ENCODE data around the gene POFUT2.

POFUT2 gene

DNA sequence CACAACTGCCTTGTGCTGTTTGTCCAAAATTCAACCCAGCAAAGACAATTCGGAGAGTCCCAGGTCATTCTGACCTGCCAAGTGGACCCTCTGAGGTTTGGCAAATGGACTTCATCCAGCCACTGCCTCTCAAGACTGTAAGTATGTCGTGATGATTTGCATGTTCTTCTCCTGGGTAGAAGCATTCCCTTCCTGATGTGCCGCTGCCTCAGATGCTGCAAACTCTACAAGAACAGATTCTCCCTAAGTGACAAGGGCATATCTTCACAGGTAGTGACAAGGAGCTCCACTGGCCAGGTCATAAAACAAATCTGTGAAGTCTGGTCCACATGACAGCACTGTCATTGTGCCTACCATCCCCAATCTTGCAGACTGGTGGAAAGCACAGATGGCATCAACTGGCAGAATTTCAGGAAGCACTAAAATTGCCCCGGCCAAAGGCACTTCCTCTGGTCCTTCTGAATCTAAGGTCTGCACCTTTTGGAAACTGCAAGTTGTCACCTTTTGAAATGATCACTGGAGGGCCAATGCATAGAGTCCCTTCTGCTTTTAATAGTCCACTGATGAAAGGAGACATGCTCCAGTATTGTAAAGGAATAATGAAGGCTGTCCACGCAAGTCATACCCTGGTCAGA is 27.4 kb downstream of the POFUT2 start:
- no peak for DNase-seq

- no peak for DNase-seq
Measured at GRCh38 chr21:45259206-45259840, 28.4 kb downstream of the POFUT2 start.

GRCh38 chr21:45258466-45258865 is 29.2 kb downstream of the POFUT2 start:
- no peak for DNase-seq

DNA sequence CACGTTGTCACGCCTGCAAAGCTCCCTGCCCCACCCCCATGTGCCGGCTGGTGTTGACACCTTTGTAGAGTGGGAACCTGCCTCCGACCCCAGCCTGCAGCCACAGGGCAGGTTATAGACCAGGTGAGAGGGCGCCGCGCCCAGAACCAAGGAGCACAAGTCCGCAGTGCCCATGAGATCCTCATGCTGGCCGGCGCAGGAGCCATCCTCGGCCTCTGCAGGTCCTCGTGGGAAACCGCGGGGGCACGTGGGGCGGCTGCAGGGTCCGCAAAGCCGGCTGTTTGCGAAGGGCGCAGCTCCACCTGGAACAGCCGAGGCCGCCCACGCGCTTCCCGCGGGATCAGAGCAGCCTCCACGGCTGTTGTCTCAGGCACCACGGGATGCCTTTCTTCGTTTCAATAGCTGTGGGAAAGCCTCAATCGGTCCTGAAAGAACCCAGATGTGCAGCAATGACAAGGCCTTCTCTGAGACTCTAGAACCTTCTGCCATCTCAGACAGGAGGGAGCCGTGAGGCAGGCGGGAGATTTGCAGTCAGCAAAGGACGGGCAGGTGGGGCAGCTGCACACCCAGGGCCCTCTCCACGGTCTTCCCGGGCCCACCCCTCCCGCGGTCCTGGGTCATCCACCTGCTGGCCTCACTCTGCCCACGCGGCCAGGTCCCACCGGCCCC is 29.9 kb downstream of the POFUT2 start:
- DNase-seq, result no peak

DNA sequence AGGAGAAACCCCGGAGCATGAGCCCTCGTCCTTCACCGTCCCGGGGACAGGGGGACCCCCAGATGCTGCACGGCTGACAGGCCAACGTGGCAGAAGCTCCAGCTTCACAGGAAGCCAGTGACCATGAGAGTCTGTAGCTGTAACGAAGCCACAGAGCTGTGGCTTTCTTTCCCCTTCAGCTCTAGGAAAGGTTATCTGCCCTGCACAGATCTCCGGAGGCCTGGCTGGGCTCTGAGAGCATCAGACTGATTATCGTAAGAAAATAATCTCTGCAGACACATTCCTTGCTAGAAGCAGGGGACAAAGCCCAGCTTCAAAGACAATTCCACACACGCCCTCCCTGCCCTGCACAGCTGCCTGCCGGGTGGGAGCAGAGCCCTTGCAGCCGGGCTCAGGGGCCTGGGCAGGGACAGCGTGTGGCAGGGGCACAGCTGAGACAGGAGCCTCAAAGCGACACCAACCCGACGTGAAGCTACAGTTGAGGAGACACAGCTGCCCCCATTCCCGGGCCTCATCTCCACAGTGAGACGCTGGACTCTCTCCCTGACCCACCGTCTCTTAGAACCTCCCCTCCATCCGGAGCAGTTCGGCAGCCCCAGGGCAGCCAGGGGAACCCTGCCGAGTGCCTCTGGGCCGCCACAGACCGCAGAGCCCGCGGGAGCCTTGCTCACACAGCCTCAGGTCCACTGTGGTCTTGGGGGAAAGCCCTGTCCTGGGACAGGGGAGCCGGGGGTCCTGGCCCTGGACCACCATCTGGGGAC is 30.6 kb downstream of the POFUT2 start:
- no peak for DNase-seq

DNA sequence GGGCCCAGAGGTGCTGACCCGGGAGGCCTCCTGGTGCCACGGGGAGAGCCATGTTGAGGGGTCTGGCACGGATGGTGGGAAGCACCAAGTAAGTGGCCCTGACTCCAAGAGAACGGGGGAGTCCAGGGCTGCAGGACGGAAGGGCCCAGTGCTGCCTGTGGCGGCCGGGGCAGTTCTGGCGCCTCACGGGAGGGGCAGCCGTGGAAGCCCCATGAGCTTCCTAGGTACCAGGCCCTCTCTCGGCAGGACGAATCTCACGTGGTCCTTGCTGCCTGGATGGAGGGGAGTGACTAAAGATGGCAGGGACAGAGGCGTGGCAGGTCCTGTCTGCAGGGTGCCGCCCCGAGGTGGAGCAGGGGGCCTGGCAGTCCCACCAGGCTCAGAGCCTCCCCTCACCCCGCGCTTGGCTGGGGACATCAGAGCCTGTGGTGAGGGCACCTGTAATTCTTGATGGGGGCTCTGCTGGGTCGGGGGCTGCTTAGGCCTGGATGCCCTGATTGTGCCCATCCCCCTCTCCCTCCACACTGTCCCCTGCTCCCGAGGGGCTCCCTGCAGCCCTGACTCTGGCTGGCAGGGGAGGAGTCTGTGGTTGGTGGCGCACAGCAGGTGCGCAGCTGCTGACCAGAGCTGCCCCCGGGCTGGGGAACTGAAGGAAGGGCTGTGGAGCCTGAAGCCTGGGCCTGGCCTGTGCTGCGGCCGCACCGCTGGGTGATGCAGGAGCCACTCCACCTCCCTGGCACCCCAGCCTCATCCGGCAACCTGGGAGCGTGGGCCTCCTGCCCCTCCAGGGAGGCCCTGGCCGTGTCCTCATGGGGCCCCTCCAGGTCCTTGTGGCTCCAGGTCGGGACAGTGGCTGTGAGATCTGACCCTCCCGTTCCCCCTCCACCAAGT is 31.4 kb downstream of the POFUT2 start:
- DNase-seq, result no peak

GRCh38 chr21:45255381-45256020 is 32.2 kb downstream of the POFUT2 start:
- no peak for DNase-seq

DNA sequence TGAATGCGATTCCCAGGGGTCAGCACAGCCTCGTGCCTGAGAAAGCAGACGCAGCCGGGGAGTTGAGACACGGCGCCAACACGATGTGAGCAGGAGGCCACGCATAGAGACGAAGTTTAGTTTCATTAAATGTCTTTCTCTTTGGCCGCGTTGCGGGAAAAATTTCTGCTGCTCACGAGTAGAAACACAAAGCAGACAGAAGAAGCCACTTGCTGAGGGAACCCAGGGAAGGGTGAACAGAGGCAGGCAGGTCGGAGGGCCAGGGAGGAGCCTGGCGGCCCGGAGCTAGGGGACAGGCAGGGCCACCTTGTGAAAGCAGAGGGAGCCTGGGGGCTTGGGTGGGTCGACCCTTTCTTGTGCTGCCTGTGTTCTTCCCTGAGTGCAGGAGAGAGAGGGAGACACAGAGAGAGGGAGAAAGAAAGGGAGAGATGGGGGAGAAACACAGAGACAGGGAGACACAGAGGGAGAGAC is 33.2 kb downstream of the POFUT2 start:
- DNase-seq, result no peak

GRCh38 chr21:45253633-45254459 is 33.8 kb downstream of the POFUT2 start:
- DNase-seq, result no peak

DNA sequence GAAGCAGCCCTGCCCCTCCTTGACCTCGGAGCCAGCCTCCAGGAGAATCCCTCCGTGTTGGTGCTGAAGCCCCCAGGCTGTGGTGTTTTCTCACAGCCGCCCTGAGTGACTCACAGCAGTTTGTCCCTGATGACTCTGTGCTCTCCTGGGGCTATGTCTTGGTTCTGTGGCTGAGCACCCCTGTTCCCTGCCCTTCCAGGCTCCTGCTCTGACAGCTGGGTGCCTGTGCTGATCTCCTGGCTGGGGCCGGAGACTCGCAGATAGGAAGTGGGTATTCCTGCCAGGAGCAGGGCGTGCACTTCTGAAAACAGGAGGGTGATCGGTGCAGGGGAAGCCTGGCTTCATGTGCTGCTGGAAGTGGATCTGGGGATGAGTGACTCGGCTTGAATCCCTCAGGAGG is 34.5 kb downstream of the POFUT2 start:
- DNase-seq, result no peak

DNA sequence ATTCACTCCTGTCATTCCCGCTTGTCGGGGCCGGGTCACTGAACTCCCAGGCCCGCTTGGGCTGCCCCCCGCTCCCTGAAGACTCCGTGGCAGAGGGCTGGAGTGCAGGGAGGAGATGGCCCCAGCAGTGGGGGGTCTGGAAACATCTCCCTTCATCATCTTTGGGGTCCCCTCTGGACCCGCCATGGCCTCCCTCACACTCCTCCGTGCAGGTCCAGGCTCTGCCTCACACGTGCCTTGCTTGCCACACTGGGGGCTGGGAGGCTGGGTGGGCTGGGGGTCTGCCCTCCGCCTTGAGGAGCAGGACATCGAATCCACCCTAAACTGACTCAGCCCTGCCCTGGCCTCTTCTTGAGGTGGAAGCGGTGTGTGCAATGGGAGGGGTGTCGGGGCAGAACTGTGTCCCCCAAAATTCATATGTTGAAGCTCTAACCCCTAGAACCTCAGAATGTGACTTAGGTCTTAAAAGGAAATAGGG is 35.2 kb downstream of the POFUT2 start:
- DNase-seq, result no peak

DNA sequence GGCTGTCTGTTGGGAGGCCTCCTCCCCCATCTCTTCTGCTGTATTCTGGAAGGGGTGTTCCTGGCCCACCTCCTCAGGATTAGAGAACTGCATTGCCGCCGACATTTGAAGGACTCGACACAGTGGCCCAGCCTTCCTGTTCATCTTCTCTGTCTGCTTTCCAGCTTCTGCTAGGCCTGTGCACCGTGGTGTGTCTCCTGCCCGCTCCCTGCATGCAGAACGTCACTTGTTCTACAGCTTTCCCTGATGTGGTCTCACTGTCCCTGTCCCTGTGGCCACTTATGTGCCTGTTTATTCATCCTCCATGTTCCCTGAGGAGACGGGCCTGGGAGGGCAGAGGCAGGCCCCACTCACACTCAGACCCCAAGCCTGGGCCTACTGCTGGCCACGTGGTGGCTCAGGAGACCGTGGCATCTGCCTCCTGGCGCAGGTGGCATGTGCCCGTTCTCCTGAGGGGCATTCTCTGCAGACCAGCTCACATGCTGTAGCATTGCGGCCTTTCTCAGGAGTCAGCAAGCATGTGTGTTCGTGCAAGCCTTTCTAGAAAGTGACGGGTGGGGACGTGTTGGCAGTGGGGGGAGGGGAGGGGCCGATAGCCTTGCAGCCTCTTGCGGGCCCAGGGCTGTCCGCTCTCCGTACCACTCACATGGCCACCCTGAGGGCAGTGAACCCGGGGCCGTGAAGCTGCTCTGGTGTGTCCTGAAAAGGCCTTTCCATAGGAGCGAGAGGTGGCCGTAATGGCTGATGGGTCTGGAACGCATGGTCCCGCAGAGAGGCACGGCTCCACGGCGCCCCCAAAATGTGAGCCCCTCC is 35.9 kb downstream of the POFUT2 start:
- DNase-seq, result no peak

GRCh38 chr21:45250914-45251634 is 36.6 kb downstream of the POFUT2 start:
- no peak for DNase-seq

- DNase-seq, result no peak
Measured at GRCh38 chr21:45250272-45250671, 37.4 kb downstream of the POFUT2 start.

DNA sequence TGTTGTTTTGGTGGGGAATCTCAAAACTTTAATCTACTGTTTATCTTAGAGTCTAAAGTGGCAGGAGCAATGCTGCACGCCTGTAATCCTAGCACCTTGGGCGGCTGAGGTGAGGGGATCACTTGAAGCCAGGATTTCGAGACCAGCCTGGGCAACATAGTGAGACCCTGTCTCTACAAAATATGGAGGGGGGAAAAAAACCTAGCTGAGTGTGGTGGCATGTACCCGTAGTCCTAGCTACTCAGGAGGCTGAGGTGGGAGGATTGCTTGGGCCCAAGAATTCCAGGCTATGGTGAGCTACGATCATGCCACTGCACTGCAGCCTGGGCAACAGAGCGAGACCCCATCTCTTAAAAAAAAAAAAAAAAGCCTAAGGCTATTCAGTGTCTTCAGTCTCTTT is 38.1 kb downstream of the POFUT2 start:
- DNase-seq, result no peak

DNA sequence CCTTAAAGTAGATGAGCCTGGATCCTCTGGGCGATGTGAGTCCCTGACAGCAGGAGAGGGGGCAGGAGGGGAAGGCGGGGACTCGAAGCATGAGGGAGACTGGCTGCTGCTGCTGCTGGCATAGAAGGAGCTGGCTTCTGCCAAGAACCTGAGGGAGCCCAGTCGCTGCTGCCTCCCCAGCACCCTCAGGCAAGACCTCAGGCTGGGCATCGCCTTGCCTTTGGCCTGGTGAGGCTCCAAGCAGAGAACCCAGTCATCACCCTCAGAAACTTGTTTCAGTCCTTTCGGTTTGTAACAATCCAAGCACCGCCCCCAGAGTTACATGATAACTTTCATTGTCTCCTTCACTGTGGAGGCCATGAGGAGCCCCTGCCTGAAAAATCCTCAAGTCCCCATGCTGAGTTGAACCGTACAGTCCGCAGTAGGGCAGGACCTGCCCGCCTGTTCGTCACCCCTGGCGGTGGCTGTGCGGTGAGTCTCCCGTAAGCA is 38.8 kb downstream of the POFUT2 start:
- no peak for DNase-seq

DNA sequence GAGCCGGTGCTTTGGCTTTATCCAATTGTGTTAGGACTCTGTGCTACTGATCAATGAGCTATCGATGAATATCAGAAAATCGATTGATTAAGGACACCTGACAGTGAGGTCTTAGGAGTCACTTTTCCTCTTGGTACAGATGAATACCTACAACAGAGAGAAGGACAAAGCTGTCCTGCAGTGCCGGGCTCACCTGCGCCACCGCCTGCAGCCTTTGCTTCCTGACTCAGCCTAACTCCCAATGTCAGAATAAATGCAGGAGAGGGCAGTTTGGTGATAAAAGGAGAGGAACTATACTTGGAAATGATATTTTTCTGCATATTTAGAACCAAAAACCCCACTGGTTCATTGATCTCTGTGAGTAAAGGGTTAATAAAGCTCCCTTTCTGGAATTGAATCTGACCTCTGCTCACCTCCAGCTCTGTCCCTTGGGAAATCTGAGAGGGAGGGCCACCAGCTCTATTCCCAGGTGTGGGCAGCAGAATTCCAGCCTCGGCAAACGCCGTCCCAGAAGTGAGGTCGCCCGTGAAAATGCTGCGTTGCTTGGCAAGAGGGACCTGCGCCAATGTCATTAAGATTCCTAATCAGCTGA is 39.3 kb downstream of the POFUT2 start:
- DNase-seq, result no peak
